GM18507 (cell line): ENCODE results near the gene CA11.
"Not testable (repeated sequence)": the region's sequence is repeated elsewhere in the genome, so short reads cannot be mapped to it uniquely, and the experiment has no call there.

Experiments used
- DNase-seq: peaks from one replicate; pipeline ENCODE4 v3.0.0; 2011; ENCODE audit warnings: low read depth; ENCODE audit not compliant: insufficient read length; ENCODE audit errors: extremely low spot score
- FAIRE-seq: peaks from 2 replicates; lab custom pipeline; 2011; peaks lifted over from hg19 to GRCh38; lab: Jason Lieb, UNC

CA11 gene

DNA sequence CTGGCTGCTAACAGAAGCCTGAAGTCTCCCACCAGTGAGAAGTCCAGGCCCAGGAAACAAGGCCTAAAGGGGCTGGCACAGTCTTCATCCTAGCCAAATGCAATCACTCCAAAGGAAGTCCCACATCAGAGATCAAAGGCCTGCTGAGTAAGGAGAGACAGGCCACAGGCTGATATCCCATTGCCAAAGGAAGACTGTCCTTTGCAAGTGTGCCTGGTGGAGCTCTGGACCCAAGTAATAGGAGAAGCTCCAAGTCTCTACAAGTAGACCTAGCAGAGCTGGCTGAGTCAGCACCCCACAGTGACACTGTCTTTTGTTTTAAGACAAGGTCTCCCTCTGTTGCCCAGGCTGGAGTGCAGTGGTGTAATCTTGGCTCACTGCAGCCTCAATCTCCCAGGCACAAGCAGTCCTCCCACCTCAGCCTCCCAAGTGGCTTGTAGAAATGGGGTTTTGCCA is 13.3 kb downstream of the CA11 start:
- FAIRE-seq, result no peak
- DNase-seq, result no peak

DNA sequence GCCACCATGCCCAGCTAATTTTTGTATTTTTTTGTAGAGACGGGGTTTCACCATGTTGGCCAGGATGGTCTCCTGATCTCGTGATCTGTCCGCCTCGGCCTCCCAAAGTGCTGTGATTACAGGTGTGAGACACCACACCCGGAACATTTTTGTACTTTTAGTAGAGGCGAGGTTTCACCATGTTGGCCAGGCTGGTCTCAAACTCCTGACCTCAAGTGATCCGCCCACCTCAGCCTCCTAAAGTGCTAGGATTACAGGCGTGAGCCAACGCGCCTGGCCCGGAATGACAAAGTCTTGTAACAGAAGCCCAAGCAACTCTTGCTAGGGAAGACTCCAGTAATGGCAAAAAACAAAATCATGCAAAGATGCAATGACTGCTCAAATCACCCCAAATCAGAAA is 13.7 kb downstream of the CA11 start:
- not testable (repeated sequence) for DNase-seq, FAIRE-seq

DNA sequence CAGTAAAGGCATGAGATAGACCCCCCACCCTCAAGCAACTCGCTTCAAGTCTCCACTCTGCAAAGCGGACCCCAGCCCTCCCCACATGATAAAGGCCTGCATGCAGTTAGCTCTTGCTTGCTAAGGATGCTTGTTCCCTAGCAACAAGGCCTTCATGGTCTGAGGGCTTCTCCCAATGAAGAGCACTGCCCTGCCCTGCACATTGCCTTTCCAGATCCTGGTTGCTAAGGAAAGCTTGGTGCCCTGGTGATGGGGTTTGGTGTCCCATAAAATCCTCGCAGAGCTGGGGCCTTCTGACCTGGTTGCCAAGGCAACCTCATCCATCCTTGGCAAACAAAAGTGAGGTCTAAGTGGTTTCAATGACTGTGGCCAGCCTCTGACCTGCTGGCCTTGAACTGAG is 14.8 kb downstream of the CA11 start:
- no peak for FAIRE-seq

DNA sequence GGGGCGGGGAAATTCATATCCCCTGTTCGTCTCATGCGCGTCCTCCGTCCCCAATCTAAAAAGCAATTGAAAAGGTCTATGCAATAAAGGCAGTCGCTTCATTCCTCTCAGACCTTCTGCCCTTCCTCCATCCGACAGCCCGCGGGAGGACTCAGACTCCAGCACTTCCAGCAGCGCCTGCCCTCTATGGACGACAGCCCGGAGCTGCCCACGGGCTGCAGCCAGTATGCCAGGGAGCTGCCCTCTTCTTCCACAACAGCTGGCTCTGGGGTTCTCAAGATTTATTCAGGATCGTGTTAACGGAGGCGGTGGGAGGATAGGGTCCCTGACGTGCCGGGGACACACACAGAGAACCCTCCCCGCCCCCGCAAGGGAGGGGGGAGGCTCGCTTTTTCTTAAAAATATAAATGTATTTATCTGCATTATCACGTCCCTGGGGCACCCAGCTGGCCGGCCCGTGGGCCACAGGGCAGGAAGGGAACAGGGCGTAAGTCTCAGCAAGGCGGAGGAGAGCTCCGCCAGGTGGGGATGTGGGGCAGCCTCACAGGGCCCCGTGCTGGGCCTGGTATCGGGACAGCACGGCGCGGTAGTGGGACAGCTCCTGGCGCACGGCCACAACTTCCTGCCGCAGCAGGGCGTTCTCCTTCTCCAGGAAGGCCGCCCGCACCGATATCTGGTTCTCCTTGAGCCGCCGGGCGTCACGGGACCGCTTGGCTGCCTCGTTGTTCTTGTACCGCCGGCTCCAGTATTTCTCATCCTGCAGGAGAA is 15.5 kb downstream of the CA11 start:
- DNase-seq, result no peak
- FAIRE-seq, result no peak

More for the DNA sequence above, 14.8 kb downstream of the CA11 start:
- DNase-seq, result no peak

DNA sequence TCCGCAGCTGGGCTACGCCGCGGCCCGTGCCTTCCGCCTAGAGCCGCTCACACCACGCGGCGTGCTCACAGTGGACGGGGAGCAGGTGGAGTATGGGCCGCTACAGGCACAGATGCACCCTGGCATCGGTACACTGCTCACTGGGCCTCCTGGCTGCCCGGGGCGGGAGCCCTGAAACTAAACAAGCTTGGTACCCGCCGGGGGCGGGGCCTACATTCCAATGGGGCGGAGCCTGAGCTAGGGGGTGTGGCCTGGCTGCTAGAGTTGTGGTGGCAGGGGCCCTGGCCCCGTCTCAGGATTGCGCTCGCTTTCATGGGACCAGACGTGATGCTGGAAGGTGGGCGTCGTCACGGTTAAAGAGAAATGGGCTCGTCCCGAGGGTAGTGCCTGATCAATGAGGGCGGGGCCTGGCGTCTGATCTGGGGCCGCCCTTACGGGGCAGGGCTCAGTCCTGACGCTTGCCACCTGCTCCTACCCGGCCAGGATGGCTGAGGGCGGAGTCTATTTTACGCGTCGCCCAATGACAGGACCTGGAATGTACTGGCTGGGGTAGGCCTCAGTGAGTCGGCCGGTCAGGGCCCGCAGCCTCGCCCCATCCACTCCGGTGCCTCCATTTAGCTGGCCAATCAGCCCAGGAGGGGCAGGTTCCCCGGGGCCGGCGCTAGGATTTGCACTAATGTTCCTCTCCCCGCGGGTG is 16.2 kb downstream of the CA11 start:
- DNase-seq, result no peak
- FAIRE-seq, result no peak

DNA sequence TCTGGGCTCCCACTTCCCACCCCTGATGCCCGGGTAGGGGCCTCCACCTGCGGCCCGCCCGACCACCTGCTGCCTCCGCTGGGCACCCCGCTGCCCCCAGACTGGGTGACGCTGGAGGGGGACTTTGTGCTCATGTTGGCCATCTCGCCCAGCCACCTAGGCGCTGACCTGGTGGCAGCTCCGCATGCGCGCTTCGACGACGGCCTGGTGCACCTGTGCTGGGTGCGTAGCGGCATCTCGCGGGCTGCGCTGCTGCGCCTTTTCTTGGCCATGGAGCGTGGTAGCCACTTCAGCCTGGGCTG is 16.7 kb downstream of the CA11 start:
- FAIRE-seq, result no peak

DNA sequence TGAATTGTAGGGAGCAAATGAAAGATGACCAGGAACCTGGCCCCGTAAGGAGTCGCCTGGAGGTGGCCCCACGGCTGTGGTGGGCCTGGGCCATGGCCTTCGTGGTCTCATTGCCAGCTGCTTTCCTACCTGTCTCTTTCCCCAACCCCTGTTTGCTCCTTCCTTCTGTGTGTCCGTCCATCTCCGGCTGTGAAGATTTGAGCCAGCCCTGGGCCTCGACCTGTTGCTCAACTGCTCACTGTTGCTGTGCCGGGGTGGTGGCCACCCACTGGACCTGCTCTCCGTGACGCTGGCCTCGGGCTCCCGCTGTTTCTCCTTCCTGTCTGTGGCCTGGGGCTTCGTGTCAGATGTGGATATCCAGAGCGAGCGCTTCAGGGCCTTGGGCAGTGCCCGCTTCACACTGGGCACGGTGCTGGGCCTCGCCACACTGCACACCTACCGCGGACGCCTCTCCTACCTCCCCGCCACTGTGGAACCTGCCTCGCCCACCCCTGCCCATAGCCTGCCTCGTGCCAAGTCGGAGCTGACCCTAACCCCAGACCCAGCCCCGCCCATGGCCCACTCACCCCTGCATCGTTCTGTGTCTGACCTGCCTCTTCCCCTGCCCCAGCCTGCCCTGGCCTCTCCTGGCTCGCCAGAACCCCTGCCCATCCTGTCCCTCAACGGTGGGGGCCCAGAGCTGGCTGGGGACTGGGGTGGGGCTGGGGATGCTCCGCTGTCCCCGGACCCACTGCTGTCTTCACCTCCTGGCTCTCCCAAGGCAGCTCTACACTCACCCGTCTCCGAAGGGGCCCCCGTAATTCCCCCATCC is 17.3 kb downstream of the CA11 start:
- no peak for DNase-seq
- FAIRE-seq, result no peak

More for the DNA sequence above, 16.7 kb downstream of the CA11 start:
- no peak for DNase-seq

DNA sequence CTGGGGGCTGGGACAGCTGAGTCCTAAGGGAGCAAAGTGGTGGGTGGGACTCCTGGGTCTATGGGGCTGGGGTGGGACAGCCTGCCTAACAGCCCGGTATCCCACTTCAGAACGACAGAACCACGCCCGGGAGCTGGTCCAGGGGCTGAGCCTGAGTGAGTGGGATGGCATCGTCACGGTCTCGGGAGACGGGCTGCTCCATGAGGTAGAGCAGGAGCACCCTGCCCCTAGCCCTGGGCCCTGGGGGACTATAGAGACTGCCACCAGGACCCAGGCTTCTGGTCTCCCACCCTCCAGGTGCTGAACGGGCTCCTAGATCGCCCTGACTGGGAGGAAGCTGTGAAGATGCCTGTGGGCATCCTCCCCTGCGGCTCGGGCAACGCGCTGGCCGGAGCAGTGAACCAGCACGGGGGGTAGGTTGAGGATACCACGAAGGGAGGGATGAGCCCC is 18.1 kb downstream of the CA11 start:
- DNase-seq (no peak), FAIRE-seq (no peak)

DNA sequence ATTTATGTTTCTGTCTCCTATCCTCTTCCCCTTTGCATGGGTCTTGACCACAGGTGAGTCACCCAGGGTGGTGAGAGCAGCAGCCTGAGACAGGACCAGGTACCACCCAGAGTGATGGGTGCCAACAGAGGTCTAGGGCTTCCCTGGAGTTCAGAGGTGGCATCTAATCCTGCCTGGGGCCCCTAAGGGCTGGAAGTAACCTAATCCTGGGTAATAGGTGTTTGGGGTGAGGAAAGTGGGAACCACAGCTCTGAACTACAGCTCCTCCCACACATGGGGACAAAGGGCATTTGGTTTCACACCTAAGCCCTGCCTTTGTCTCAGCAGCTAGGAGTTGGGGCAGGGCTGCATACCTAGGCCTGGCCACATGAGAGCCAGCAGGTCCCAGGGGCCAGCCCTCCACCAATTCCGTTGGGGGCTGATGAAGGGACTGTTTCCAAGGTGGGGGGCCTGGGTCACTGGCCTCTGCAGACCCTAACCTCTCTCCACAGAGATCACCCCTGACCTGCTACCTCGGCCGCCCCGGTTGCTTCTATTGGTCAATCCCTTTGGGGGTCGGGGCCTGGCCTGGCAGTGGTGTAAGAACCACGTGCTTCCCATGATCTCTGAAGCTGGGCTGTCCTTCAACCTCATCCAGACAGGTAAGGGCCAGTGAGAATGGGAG is 18.7 kb downstream of the CA11 start:
- DNase-seq (no peak), FAIRE-seq (no peak)

DNA sequence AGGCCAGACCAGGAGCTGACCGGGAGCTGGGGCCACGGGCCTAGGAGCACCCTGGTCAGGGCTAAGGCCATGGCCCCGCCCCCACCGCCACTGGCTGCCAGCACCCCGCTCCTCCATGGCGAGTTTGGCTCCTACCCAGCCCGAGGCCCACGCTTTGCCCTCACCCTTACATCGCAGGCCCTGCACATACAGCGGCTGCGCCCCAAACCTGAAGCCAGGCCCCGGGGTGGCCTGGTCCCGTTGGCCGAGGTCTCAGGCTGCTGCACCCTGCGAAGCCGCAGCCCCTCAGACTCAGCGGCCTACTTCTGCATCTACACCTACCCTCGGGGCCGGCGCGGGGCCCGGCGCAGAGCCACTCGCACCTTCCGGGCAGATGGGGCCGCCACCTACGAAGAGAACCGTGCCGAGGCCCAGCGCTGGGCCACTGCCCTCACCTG is 20.1 kb downstream of the CA11 start:
- no peak for FAIRE-seq

DNA sequence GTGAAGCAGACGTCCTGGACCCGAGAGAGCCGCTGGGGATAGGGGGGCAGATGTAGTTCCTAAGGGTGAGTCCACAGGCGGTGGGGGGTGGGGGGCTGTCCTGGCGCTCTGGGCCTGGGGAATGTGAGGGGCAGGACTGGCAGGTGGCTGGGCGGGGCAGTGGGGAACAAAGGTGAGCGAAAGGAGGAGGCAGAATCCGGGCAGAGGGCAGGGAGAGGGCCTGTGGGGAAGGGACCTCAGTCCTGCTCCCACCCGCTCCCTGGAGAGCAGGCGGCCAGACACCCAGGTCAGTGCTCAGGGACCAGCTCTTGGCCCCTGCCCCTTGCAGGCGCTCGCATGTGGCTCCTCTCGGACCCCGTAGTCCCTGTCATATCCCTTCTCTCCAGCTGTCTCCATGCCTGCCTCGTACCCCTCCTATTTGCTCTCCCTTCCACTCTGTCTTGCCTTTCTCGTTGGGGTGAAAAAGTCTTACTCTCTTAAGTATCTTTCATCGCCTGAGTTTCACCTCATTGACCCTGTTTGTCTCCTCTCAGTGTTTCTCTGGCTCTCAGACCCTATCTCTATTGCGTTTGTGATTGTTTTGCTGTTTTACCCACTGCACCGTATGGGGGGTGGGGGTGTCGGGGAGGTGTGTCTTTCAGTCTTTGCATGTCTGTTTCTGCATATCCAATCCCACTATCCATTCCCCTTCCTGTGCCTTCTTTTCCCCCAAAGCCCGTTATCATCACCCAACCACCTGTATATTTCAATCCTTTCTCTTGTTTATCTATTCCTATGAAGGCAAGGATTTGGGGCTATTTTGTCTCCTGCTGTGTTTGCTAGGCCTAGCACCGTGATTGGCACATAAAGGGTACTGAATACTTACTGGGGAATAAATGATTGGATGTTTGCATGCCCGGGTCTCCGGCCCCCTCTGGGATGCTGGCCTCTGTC is 20.9 kb downstream of the CA11 start:
- DNase-seq, result no peak
- no peak for FAIRE-seq

More for the DNA sequence above, 20.1 kb downstream of the CA11 start:
- DNase-seq, result no peak

DNA sequence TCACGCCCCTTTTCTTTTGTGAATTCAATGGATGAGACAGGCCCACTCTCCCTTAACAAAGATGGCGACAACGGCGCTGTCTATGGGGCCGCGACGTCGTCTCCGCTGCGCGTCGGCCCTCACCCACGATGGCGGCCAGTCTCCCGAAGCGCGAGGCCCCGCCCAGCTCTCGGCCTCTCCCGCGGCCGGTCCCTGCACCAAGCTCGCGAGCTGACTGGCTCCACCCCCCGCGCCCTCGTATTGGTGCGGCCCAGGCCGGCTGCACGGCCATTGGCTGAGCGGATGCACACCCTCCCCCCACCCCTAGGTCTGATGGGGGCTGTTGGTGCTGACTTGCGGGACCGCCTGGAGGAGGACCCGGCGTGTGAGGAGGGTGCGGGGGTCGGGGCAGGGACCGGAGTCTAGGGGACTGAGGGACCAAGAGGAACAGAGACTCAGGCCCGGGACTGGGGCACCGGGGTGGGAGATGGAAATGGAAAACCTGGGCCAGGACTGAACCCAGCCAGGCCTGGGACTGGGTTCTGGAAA is 21.9 kb downstream of the CA11 start:
- DNase-seq (peak; percentile 86), FAIRE-seq (peak; percentile 97)

DNA sequence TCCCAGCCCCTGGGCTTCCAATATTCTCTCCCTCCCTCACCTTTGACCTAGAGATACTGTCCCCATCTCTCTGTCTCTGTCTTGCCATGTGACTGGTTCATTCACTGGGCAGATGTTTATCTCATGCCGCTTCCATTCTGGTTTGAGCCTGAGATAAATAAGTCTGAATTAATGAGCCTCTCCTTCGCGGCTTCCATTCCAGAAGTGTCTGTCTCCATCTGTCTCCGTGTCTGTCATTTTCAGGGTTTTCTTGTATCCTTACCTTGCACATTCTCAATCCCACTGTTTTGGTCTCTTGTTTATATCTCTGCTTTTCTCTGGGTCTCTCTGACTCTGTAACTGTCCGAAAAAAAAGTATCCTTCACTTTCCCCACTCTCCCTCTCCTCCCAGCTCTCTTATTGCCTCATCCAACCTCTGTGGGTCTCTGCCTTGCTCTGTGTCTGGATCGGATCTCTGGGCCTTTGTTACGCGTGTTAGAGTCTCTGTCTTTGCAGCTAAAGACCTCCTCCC is 22.4 kb downstream of the CA11 start:
- DNase-seq (no peak), FAIRE-seq (no peak)

DNA sequence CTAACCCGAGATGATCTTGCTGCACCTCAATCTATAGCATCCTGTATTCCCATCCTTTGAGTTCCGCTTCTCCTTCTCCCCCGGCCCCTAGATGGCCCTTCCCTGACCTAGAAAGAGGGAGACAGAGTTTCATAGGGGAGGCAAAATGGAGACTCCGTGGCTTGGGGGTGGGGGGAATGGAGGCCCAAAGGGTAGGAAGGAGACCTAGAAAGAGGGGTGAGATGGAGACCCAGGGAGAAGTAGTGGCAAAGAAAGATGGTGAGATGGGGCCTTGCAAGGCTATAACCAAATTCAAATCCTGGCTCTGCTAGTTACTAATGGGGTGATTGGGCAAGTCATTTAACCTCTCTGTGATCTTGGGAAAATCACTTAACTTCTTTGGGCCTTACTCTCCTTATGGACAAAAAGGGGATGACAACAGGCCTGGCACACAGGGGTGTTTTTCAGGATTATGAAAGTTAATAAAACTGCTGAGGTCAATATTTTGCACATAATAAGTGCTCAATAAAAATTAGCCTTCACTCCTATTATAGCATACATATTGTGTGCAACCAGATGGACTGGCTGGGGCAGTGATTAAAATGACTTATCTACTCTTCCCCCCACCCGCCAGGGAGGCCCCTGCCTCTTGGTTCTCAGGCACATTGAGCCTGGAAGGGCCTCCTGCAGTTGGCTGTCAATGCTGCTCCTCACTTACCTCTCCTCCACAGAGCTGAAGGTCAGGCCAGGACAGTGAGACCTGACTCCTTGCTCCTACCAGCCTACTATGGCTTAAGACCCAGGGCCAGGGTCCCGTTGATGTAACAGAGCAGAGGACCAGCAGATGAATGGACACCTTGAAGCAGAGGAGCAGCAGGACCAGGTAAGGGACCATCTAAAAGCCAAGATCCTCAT is 26.0 kb downstream of the CA11 start:
- FAIRE-seq, result no peak
- DNase-seq, result no peak

DNA sequence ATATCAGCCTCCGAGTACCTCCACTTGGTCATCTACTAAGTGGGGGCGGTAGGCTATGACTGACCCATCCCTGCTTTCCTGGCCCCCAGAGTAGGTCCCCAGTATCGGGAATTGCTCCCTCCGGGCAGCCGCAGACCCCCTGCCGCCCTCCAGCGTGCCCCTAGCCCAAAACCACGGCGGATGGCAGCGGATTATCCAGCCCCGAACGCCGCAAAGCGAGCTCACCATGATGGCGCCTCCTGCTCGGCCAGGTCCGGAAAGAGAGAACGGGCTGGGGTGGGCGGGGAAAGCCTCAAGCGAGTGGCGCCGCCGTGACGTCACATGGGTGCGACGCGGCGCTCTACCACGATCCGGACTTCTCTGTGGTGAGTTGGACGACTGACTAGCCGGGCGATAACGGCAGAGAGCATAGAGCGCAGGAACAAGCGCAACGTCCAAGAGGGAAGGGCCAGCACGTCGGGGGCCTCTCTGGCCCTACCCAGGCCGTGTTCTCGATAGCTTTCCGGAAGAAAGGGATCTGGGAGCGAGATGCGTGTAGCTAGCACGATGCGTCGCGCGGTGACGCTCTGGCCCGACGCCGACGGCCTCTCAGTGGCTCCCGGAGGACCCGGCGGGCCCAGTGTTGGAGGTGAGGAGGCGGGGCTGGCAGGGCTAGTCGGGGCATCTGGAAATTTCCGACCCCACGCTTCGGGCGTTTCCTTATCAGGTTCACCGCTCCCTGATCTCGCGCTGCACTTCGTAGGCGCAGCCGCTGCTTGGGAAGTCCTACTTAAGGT is 26.9 kb downstream of the CA11 start, which contains the start of the genes RPL18 and SPHK2:
Gene RPL18, minus strand, starts transcription at position 263 of the 776 bp plus-strand sequence. Its CDS starts 35 bp downstream, at position 228.
Gene SPHK2, plus strand, starts transcription at position 591 of the 776 bp plus-strand sequence. CDS start 1,009 bp downstream, outside the sequence.
- DNase-seq (peak; percentile 93), FAIRE-seq (peak; percentile 98)

DNA sequence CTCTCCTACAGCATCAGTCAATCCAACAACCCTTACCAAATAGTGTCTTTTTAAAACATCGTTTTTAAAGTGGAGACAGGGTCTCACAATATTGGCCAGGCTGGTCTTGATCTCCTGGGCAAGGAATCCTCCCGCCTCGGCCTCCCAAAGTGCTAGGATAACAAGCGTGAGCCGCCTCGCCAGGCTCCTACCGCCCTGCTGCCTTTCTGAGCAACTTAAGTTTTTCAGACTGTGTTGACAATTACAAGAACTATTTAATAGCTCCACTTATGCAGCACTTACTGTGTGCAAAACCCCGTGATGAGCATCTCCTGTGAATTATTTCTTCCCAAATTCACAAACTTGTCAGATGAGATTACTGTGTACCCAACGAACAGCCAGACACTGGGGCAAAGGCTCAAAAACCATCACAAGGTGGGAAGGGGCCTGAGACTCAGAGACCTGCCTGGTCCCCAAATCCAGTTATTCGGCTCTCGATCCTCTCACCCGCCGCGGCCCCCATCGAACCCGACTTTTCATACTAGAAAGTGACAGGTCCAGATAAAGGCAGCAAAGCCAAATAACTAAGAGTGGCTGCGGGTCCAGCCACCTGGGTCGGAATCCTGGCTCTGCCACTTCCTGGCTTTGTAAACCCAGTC is 27.6 kb downstream of the CA11 start:
- FAIRE-seq (no peak), DNase-seq (no peak)
